ENCODE results near the gene ABHD2. TPM values are rescaled to one million over a fixed set of nuclear protein-coding genes. Genes with fewer than 3 reads are reported as not detected.

The ABHD2 gene
- total RNA-seq, 4 donors from 2014 or later: 53.3 to 110 (median 68.6) TPM

DNA sequence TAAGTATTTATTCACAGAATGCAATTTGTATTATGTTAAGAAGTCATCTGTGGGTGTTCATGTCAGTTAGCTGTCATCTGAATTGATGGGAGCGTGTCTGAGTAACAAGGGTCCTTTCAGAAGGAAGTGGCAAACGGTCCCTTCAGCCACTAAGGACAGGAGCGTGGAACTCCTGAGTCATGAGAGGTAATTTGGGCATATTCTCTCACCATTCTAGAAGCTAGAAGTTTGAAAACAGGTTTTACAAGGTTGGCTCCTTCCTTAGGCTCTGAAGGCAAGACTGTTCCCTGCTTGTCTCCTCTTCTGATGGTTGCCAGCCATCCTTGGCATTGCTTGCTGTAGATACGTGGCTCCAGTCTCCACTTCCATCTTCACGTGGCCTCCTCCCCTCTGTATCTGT is 19.7 kb downstream of the ABHD2 start:
- DNase-seq (ENCODE audit: low spot score): no peak
- TF ChIP-seq, protein P1, sequence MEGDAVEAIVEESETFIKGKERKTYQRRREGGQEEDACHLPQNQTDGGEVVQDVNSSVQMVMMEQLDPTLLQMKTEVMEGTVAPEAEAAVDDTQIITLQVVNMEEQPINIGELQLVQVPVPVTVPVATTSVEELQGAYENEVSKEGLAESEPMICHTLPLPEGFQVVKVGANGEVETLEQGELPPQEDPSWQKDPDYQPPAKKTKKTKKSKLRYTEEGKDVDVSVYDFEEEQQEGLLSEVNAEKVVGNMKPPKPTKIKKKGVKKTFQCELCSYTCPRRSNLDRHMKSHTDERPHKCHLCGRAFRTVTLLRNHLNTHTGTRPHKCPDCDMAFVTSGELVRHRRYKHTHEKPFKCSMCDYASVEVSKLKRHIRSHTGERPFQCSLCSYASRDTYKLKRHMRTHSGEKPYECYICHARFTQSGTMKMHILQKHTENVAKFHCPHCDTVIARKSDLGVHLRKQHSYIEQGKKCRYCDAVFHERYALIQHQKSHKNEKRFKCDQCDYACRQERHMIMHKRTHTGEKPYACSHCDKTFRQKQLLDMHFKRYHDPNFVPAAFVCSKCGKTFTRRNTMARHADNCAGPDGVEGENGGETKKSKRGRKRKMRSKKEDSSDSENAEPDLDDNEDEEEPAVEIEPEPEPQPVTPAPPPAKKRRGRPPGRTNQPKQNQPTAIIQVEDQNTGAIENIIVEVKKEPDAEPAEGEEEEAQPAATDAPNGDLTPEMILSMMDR (IDR thresholded peaks at IDR 0.05): no peak
- ATAC-seq (ENCODE audit: low FRiP score): no peak

DNA sequence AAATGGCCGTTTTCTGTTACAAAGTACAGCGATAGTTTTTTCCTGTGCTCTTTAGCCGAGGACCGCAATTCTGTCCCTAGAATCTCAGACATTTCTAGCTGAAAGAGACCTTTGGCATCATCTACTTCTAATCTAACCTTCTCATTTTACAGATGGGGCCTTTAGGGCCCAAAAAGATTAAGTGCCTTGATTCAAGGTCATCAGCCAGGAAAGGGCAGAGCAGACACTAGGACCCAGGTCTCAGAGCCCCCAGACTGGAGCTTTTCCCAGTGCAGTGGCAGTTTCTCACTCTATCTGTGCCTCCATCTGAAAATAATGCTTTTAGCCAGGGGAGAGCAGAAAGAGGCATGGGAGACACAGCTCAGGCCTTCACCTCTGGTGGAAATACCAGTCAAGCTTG is 20.6 kb downstream of the ABHD2 start:
- TF ChIP-seq, protein P1 (IDR thresholded peaks at IDR 0.05): no peak
- ATAC-seq (ENCODE audit: low FRiP score): no peak
- DNase-seq (ENCODE audit: low spot score): no peak

DNA sequence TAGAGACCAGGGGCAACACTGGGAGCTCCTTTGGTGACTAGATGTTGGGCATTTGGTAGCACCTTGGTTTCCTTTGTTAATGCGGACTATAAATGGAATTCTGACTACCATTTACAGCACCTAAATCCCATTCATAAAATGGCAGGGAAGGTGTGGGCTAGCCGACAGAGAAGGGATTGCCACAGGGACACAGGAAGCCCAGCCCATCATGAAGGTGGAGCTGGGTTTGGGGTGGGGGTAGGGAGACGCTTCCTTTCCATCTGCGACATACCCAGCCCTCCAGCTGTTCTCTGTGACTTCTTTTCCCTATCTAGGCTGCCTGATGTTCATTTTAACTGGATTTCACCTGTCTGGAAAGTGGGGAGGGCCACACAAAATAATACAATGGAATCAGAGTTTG is 21.0 kb downstream of the ABHD2 start:
- DNase-seq (ENCODE audit: low spot score) (no peak), ATAC-seq (ENCODE audit: low FRiP score) (no peak)

DNA sequence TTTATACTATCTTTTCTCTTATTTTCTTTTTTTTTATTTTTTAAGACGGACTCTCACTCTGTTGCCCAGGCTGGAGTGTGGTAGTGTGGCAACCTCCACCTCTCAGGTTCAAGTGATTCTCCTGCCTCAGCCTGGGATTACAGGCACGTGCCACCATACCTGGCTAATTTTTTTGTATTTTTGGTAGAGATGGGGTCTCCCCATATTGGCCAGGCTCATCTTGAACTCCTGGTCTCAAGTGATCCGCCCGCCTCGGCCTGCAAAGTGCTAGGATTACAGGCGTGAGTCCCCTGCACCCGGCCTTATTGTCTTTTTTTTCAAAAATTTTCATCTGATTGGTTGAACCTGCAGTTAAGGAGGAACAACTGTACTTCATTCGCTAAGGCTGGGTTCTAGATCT is 21.8 kb downstream of the ABHD2 start:
- DNase-seq (ENCODE audit: low spot score): no peak
- ATAC-seq (ENCODE audit: low FRiP score): no peak
- TF ChIP-seq, protein P1 (IDR thresholded peaks at IDR 0.05): no peak

More for the DNA sequence above, 21.0 kb downstream of the ABHD2 start:
- TF ChIP-seq, protein P1 (IDR thresholded peaks at IDR 0.05): no peak

DNA sequence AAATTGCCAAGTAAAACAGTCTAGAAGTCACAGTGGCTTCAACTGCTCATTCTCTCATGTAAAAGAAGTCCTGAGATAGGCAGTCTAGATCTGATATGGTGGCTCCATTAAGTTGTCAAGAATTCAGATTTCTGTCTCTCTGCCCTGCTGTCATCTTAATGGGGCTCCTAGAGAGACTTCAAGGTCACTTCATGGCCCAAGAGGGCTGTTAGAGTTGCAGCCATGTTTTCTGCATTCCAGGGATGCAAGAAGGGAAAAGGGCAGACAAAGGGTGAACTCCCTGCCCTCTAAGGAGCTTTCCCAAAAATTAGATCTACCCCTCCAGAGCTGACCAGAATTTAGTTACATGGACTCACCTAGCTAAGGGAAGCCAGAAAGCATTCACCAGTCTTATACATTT is 23.1 kb downstream of the ABHD2 start:
- ATAC-seq (ENCODE audit: low FRiP score) (no peak), DNase-seq (ENCODE audit: low spot score) (no peak)
- TF ChIP-seq, protein P1 (IDR thresholded peaks at IDR 0.05): no peak

DNA sequence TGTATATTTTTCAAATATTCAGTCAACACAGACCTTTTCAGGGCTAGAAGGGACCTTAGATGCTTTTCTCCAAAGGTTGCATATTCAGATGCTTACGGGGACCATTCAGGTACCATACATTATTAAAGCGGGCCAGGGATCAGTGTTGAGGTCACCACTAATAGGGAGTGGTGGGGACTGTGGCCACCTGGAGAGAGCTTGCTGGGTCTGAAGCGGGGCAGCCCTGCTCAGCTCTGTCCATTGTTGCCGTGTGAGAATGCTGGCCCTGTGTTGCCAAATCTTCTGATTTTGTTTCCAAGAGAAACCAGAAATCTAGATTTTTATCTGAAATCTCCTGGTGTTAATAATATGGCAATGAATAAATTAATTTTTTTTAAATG is 23.7 kb downstream of the ABHD2 start:
- TF ChIP-seq, protein P1 (IDR thresholded peaks at IDR 0.05): no peak
- DNase-seq (ENCODE audit: low spot score) (no peak), ATAC-seq (ENCODE audit: low FRiP score) (no peak)

DNA sequence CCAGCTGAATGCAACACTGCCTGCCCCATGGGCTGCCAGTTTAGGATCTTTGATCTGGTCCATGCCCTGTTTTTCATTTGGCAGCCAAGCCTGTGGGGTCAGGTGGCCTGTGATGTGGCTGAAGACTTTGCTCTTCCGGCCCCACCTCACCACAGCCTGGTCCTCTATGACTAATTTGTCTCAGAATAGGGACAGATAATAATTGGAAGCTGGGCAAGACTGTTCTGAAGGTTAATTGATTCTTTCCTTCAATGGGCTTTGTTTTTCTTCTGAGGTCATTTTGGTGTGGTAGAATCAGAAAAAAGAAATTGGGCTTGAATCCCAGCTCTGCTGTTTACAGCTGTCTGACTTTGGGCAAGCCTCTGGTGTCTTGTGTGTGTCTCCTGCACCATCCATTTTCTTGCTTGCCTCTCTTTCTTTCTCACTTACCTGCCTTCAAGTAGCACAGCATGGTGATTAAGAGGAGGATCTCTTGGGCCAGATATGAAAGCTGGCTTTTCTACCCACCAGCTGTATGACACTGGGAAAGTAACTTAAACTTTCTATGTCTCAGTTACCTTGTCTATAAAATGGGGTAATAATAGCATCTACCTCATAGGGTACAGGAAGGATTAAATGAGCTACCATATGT is 24.2 kb downstream of the ABHD2 start:
- no peak for DNase-seq (ENCODE audit: low spot score)
- ATAC-seq (ENCODE audit: low FRiP score): no peak
- TF ChIP-seq, protein P1 (IDR thresholded peaks at IDR 0.05): no peak

Data from omental fat pad (tissue), 4 donors.